Adipocyte (in vitro differentiated cells): Measurements from ENCODE around the gene IL19.

Experiments
- DNase-seq: peaks from one replicate; pipeline ENCODE4 v3.0.0-alpha.2; 2015; ENCODE audit warnings: low read depth
- H3K27me3 ChIP-seq: replicated peaks from 2 replicates; pipeline ENCODE4 v1.7.0; 2013; ENCODE audit warnings: mild to moderate bottlenecking, low read length, moderate library complexity; ENCODE audit not compliant: control insufficient read depth, insufficient read depth
- H3K36me3 ChIP-seq: 2 replicates; pipeline ENCODE4 v1.7.0; 2013; ENCODE audit warnings: low read length, mild to moderate bottlenecking, moderate library complexity; ENCODE audit not compliant: control insufficient read depth, insufficient read depth, severe bottlenecking
- H3K4me1 ChIP-seq: 2 replicates; pipeline ENCODE4 v1.7.0; 2013; ENCODE audit warnings: mild to moderate bottlenecking, low read length, moderate library complexity; ENCODE audit not compliant: control insufficient read depth, insufficient read depth
- H3K4me3 ChIP-seq: 2 replicates; pipeline ENCODE4 v1.7.0; 2013; ENCODE audit warnings: mild to moderate bottlenecking, low read length, moderate library complexity
- H3K9ac ChIP-seq: 2 replicates; pipeline ENCODE4 v1.7.0; 2013; ENCODE audit warnings: mild to moderate bottlenecking, low read length, moderate library complexity
- H3K9me3 ChIP-seq: 2 replicates; pipeline ENCODE4 v1.7.0; 2013; ENCODE audit warnings: mild to moderate bottlenecking, low read length, moderate library complexity; ENCODE audit not compliant: control insufficient read depth

IL19 gene

GRCh38 chr1:206828061-206828460 lies 57.5 kb downstream of the IL19 start:
- DNase-seq: no peak
- Histone ChIP-seq H3K9ac (no peak overlapping the region), H3K4me1 (peaks cover 13% of the 10 kb centered on the region), H3K36me3 (no peaks in the 10 kb centered on the region), H3K9me3 (no peaks in the 10 kb centered on the region), H3K4me3 (no peak overlapping the region), H3K27me3 (peaks cover 5% of the 10 kb centered on the region)

GRCh38 chr1:206828765-206829164 lies 58.2 kb downstream of the IL19 start:
- peaks cover 5% of the 10 kb centered on the region for H3K27me3 ChIP-seq
- no peaks in the 10 kb centered on the region for H3K36me3 ChIP-seq

DNA sequence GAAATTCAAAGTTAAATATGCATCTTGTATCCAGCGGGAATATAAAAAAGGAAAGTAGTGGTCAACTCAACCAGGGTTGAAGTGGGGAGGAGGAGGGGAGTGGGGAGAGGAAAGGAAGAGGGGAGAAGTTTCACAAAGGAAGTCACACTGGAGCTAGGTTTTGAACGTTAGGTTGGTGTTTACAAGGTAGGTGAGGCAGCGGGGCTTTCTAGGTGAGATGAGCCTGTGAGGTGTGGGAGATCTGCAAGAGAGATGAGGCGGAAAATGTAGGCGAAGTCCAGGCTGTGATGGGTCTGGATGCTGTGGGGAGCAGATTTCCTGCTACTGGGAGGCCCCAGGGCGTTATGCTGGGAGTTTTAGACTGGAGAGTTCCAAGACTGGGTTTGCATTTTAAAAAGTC lies 58.7 kb downstream of the IL19 start:
- DNase-seq: no peak
- Histone ChIP-seq H3K9ac (no peak overlapping the region), H3K4me3 (no peak overlapping the region), H3K27me3 (peaks cover 5% of the 10 kb centered on the region), H3K4me1 (peaks cover 5% of the 10 kb centered on the region), H3K36me3 (no peaks in the 10 kb centered on the region), H3K9me3 (no peaks in the 10 kb centered on the region)

More at GRCh38 chr1:206828765-206829164, 58.2 kb downstream of the IL19 start:
- no peak overlapping the region for H3K9ac ChIP-seq
- peaks cover 10% of the 10 kb centered on the region for H3K4me1 ChIP-seq
- no peak overlapping the region for H3K4me3 ChIP-seq
- no peak for DNase-seq
- H3K9me3 ChIP-seq: no peaks in the 10 kb centered on the region

DNA sequence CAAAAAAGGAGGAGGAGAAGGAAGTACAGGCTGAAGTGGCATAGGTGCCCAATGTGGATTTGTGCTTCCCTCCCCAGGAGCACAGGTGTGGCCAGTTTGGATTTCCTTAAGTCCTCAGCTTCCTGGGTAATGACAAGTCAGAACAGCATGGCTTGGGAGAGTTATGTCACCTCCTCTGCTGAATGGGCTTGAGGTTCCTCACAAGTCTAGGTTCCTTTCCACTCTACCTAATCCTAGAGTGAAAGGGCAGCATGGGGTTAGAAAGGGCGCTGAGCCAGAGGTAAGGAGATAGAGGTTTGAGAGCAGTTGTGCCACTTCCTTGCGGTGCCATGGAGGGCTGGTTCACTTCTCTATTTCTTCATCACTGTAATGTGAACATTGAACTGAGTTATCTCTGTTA lies 59.3 kb downstream of the IL19 start:
- H3K27me3 ChIP-seq: peaks cover 5% of the 10 kb centered on the region
- H3K36me3 ChIP-seq: no peaks in the 10 kb centered on the region
- no peaks in the 10 kb centered on the region for H3K9me3 ChIP-seq
- H3K9ac ChIP-seq: no peak overlapping the region
- no peak overlapping the region for H3K4me3 ChIP-seq
- no peak for DNase-seq
- peaks cover 10% of the 10 kb centered on the region for H3K4me1 ChIP-seq

DNA sequence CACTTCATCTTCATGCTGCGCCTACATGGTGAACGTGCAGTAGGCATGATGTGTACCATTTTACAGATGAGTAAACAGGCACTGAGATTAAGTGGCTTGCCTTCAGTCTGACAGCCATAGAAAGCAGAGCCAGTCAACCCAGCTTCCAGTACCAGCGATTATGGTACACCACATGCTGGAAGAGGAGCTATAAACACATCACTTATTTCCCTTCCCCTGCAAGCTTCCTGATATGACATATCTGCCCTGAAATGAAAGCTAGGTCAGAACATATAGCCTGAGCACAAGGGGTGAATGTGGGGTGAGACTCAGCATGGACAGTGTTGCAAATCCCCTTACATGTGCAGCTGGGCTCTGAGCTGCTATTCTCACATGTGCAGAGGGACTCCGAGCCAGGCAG lies 61.1 kb downstream of the IL19 start:
- H3K4me3 ChIP-seq: no peak overlapping the region
- H3K9me3 ChIP-seq: no peaks in the 10 kb centered on the region
- H3K9ac ChIP-seq: no peak overlapping the region
- H3K4me1 ChIP-seq: peaks cover 8% of the 10 kb centered on the region
- no peaks in the 10 kb centered on the region for H3K36me3 ChIP-seq
- no peak for DNase-seq
- peaks cover 5% of the 10 kb centered on the region for H3K27me3 ChIP-seq

GRCh38 chr1:206832352-206832880 lies 61.8 kb downstream of the IL19 start:
- H3K4me3 ChIP-seq: no peak overlapping the region
- no peaks in the 10 kb centered on the region for H3K9me3 ChIP-seq
- no peak for DNase-seq
- peaks cover 5% of the 10 kb centered on the region for H3K27me3 ChIP-seq
- H3K4me1 ChIP-seq: peaks cover 8% of the 10 kb centered on the region
- no peak overlapping the region for H3K9ac ChIP-seq
- H3K36me3 ChIP-seq: no peaks in the 10 kb centered on the region

DNA sequence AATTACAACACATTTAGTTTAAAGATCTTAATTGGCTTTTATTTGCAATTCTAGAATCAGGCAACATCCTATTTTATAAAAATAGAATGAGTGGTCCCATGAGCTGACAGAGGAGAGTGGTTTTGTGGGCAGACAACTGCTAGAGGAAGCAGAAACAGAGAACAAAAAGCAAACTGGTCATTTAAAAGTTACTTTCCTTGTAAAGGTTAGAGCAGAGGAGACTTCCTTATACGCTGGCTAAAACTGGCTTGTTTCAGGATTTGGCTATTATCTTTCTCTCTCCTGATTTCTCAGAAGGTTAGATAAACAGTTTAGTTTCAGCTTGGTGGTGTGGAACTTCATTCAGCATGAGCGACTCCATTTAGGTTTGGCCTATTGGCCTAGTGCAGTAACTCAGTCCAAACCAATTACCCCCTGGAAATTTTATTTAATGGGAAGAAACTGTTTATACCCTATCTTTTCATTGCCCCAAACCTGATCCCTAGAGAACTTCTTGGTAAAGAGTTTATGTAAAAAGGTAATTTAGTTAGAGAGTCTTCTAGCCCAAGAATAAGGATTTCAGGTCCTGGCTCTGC lies 62.6 kb downstream of the IL19 start:
- H3K36me3 ChIP-seq: no peaks in the 10 kb centered on the region
- no peak overlapping the region for H3K4me3 ChIP-seq
- no peak for DNase-seq
- H3K4me1 ChIP-seq: peaks cover 8% of the 10 kb centered on the region
- H3K9ac ChIP-seq: no peak overlapping the region
- no peaks in the 10 kb centered on the region for H3K9me3 ChIP-seq
- peaks cover 5% of the 10 kb centered on the region for H3K27me3 ChIP-seq

GRCh38 chr1:206833801-206834200 lies 63.2 kb downstream of the IL19 start:
- H3K36me3 ChIP-seq: no peaks in the 10 kb centered on the region
- no peak for DNase-seq
- H3K9me3 ChIP-seq: no peaks in the 10 kb centered on the region
- H3K4me1 ChIP-seq: peaks cover 8% of the 10 kb centered on the region
- no peak overlapping the region for H3K9ac ChIP-seq
- peaks cover 5% of the 10 kb centered on the region for H3K27me3 ChIP-seq
- no peak overlapping the region for H3K4me3 ChIP-seq

DNA sequence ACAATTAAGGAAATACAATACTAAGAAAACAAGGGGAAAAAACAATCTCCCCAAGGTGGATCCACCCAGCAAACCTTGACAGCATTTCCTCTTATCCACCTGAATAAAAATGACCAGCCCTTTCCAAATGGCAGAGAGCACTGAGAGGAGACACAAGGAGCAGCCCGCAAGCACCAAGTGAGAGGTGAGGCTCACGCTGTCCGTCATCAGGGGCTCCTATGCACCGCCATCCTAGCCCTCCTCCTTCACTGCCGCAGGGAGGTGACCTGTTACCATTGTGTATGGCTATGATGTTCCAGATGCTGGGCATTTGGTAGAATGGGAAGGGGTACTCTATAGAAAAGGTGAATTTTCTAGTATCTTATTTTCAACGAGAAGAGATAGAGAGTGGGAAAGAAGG lies 63.6 kb downstream of the IL19 start:
- H3K4me1 ChIP-seq: peaks cover 8% of the 10 kb centered on the region
- no peaks in the 10 kb centered on the region for H3K9me3 ChIP-seq
- DNase-seq: no peak
- peaks cover 5% of the 10 kb centered on the region for H3K27me3 ChIP-seq
- H3K4me3 ChIP-seq: no peak overlapping the region
- H3K9ac ChIP-seq: no peak overlapping the region
- H3K36me3 ChIP-seq: no peaks in the 10 kb centered on the region

DNA sequence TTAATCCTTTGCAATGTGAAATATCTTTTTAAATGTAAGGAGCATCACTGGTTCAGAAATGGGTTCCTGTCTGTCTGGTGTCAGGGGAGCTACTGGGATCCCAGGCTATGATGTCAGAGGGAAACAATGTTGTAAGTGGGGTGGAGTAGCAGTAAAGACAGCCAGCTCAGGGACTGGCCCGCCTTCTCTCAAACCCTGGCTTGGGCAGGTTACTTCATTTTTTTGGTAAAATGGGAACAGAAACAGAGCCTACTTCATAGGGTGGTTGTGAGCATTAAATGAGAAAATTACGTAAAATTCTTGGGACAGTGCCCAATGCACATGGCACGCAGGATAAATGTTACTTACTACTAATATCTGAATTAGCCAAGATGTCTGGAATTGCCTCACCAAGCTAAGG lies 64.1 kb downstream of the IL19 start:
- H3K9me3 ChIP-seq: no peaks in the 10 kb centered on the region
- H3K27me3 ChIP-seq: peaks cover 5% of the 10 kb centered on the region
- no peak for DNase-seq
- peaks cover 8% of the 10 kb centered on the region for H3K4me1 ChIP-seq
- H3K4me3 ChIP-seq: no peak overlapping the region
- no peak overlapping the region for H3K9ac ChIP-seq
- H3K36me3 ChIP-seq: no peaks in the 10 kb centered on the region

DNA sequence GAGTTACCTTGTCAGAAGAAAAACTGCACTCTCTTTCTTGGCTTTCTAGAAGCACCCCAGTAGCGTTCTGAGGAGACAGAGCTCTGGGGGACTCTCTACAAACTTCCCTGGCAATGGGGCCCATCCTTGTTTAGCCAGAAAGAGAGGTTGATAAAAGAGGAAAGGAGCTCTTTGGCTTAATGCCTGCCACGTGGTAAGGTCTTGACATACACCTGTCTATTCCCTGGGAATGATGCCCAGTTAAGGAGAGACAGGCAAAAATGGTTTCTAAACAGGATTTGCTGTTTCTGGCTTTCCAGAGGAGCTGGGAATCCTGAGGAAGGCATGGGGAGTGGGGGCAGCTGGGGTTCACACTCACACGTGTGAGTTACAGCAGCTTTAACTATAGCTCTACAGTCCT lies 64.6 kb downstream of the IL19 start:
- DNase-seq: no peak
- Histone ChIP-seq H3K4me3 (no peak overlapping the region), H3K9ac (no peak overlapping the region), H3K4me1 (peaks cover 8% of the 10 kb centered on the region), H3K27me3 (peaks cover 5% of the 10 kb centered on the region), H3K9me3 (no peaks in the 10 kb centered on the region), H3K36me3 (no peaks in the 10 kb centered on the region)

GRCh38 chr1:206836111-206836510 lies 65.5 kb downstream of the IL19 start:
- DNase-seq: peak; percentile 16
- Histone ChIP-seq H3K36me3 (no peaks in the 10 kb centered on the region), H3K4me1 (peaks cover 8% of the 10 kb centered on the region), H3K9me3 (no peaks in the 10 kb centered on the region), H3K4me3 (no peak overlapping the region), H3K9ac (no peak overlapping the region), H3K27me3 (peaks cover 5% of the 10 kb centered on the region)
